Prostate gland (tissue), 1 donor: Measurements from ENCODE around the gene SEMA6A.

Source experiments
- POLR2A ChIP-seq: fragments of 450-650 bp; IDR thresholded peaks from one replicate; pipeline ENCODE4 v1.6.1; 2016; ENCODE audit warnings: antibody characterized with exemption, mild to moderate bottlenecking
- POLR2AphosphoS5 ChIP-seq: sonication (generic); formaldehyde crosslinking; IDR thresholded peaks from one replicate; pipeline ENCODE4 v1.6.1; 2017; ENCODE audit warnings: antibody characterized with exemption

DNA sequence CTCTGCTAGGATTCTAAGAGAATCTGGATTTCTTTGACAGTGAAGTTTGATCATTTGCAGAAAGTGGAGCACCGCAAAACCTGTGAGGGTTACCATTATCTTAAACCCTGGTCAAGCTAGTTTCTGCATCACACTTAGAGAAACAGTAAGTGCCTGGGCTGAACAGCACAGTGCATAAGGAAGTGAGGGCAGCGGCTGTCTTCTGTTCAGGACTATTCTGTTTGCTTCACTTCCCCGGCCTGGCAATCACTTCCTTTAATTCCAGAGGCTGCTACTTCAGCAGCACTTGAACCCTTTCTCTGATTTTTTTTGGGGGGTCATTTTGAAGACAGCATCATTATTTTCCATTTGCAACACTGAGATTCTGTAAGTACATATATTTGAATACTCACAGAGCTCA is 32.0 kb downstream of the SEMA6A start:
- no peak for TF ChIP-seq POLR2AphosphoS5
- no peak for TF ChIP-seq POLR2A
